ENCODE results near the gene ARHGAP42. TPM values are rescaled to one million over a fixed set of nuclear protein-coding genes. Genes with fewer than 3 reads are reported as not detected.

Gene ARHGAP42
- total and polyA plus RNA-seq, 10 of the 15 experiments (the other 5 are each of a cell fraction or from before 2014, with no cell fraction given), result 1.8 to 6.3 (median 3.2) TPM

DNA sequence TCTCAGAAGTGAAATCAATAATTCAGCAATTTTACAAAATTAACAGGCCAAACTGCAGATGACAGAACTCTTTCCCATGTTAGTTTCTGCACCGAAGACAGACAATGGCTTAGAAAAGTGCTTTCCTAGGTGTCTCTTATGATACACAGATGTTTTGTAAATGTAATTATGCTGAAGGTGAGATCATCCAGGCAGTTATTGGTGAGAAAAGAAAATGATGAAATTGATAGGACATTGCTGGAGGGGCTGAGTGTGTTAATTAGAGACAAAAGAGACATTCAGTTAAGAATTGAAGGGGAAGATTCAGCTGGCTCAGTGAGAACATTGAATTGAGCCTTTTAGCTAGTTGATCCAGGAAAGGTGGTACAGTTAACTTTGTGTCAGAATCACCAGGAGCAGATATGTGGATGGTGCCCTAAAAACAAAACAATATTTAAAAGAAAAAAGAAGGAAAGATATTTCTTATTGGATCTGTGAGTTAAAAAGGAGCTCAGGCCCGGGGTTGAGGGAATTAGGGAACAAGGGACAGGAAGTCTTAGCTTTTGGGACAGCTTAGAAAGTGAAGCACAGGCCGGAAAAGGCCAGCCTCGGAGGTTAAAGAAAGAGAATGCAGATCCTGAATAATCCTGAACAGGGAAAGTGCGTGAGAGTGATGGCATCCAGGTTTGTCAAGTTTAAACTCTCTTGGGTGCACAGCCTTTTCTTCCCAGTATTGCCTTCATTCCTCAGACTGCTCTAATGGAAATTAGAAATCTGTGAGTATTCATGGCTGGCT, 16.9 kb downstream of the ARHGAP42 start:
- no peak for FAIRE-seq
- H2AFZ ChIP-seq (ENCODE audit: control insufficient read depth, low read depth, low read length), result no peak overlapping the region
- in situ Hi-C loops (cut with MboI) (no loop called here), intact Hi-C loops (cut with micrococcal nuclease; ENCODE audit: unreplicated experiment) (no loop called here)
- CTCF ChIA-PET, result interaction anchor here (3.6 kb wide), 1 partner anchor 16 kb away, joined by 23 read pairs; no protein-coding TSS in a partner anchor
- H3K27me3 ChIP-seq (replicated peaks in 1 of 2; ENCODE audit: control insufficient read depth in 2 of 2, insufficient read depth in 2 of 2, low read length in 1 of 2), result no peaks in the 10 kb centered on the region
- no peaks in the 10 kb centered on the region for H4K20me1 ChIP-seq (ENCODE audit: control insufficient read depth, insufficient read depth)
- no peaks in the 10 kb centered on the region for H3K79me2 ChIP-seq (ENCODE audit: control insufficient read depth, insufficient read depth, low read length)
- no TSS peak for BruUV-seq (replicated peaks)
- 83% methylated on average over 5 of the region's 5 CpGs for WGBS (ENCODE audit: insufficient coverage, insufficient replicate concordance, low lambda C conversion rate, missing lambda C conversion rate)
- POLR2A ChIA-PET, result interaction anchor here (0.9 kb wide), 1 partner anchor 11 kb away, joined by 3 read pairs; no protein-coding TSS in a partner anchor
- no peak overlapping the region for H3K4me3 ChIP-seq
- no peak overlapping the region for H3K4me2 ChIP-seq (ENCODE audit: control insufficient read depth, insufficient read depth)
- no peak for DNase-seq (ENCODE audit: low read depth, low spot score)
- no peak overlapping the region for H3K27ac ChIP-seq (ENCODE audit: control insufficient read depth, insufficient read depth)
- SMC1A ChIA-PET (ENCODE audit: uncharacterized antibody, unreplicated experiment), result interaction anchor here (0.8 to 2.6 kb wide), 3 partner anchors 10 to 16 kb away, joined by 4 to 9 read pairs (median 6); no protein-coding TSS in a partner anchor
- no peaks in the 10 kb centered on the region for H3K9me3 ChIP-seq (replicated peaks; ENCODE audit: control insufficient read depth, insufficient read depth, low read length)
- TF ChIP-seq EED (IDR thresholded peaks at IDR 0.05; ENCODE audit: low read depth), result no peak
- ATAC-seq, result no peak
- peaks cover 17% of the 10 kb centered on the region for H3K4me1 ChIP-seq (ENCODE audit: control insufficient read depth, insufficient read depth, low read length)
- no peak overlapping the region for H3K9ac ChIP-seq (ENCODE audit: control insufficient read depth, insufficient read depth, low read length)
- RAD21 ChIA-PET (ENCODE audit: unreplicated experiment), result interaction anchor here (0.7 to 2.2 kb wide), 3 partner anchors 23 to 152 kb away, joined by 3 to 5 read pairs (median 4); no protein-coding TSS in a partner anchor
- H3K36me3 ChIP-seq (ENCODE audit: control insufficient read depth in 2 of 2, insufficient read depth in 2 of 2, low read length in 1 of 2), result no peaks in the 10 kb centered on the region

DNA sequence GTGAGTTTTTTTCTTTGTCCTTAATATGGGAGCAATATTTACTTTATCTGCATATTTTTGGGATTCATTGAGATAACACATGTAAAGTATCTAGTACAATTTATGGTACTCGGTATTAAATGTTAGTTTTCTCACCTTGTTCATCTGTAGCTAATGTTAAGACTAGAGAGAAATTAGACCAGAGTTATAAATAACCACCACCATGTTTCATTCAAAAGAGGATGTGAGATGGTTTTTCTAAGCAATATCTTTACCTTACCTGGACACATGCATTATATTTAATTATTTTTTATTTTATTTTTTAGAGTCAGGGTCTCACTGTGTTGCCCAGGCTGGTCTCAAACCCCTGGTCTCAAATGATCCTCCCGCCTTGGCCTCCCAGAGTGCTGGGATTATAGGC, 18.4 kb downstream of the ARHGAP42 start:
- in situ Hi-C loops (cut with MboI) (no loop called here), intact Hi-C loops (cut with micrococcal nuclease; ENCODE audit: unreplicated experiment) (no loop called here)
- no peaks in the 10 kb centered on the region for H3K79me2 ChIP-seq (ENCODE audit: control insufficient read depth, insufficient read depth, low read length)
- WGBS (ENCODE audit: insufficient coverage, insufficient replicate concordance, low lambda C conversion rate, missing lambda C conversion rate), result 90% methylated on average over 2 of the region's 2 CpGs
- ChIA-PET CTCF (interaction anchor here (1.0 to 3.6 kb wide), 4 partner anchors 14 to 23 kb away, joined by 3 to 23 read pairs (median 8); no protein-coding TSS in a partner anchor), POLR2A (no interaction called here), SMC1A (ENCODE audit: uncharacterized antibody, unreplicated experiment) (interaction anchor here (0.6 to 2.6 kb wide), 7 partner anchors 11 to 183 kb away, joined by 3 to 9 read pairs (median 3); no protein-coding TSS in a partner anchor), RAD21 (ENCODE audit: unreplicated experiment) (interaction anchor here (0.9 to 2.2 kb wide), 2 partner anchors 24 to 27 kb away, joined by 3 to 5 read pairs; no protein-coding TSS in a partner anchor)
- peak overlapping the region; percentile 60 for H3K4me2 ChIP-seq (ENCODE audit: control insufficient read depth, insufficient read depth)
- no peak overlapping the region for H3K9ac ChIP-seq (ENCODE audit: control insufficient read depth, insufficient read depth, low read length)
- H2AFZ ChIP-seq (ENCODE audit: control insufficient read depth, low read depth, low read length), result no peak overlapping the region
- FAIRE-seq (no peak), DNase-seq (ENCODE audit: low read depth, low spot score) (no peak), ATAC-seq (peak; percentile 74)
- no peaks in the 10 kb centered on the region for H3K27me3 ChIP-seq (replicated peaks in 1 of 2; ENCODE audit: control insufficient read depth in 2 of 2, insufficient read depth in 2 of 2, low read length in 1 of 2)
- no peaks in the 10 kb centered on the region for H4K20me1 ChIP-seq (ENCODE audit: control insufficient read depth, insufficient read depth)
- H3K9me3 ChIP-seq (replicated peaks; ENCODE audit: control insufficient read depth, insufficient read depth, low read length), result no peaks in the 10 kb centered on the region
- no peak overlapping the region for H3K4me3 ChIP-seq
- peaks cover 25% of the 10 kb centered on the region for H3K4me1 ChIP-seq (ENCODE audit: control insufficient read depth, insufficient read depth, low read length)
- no TSS peak for BruUV-seq (replicated peaks)
- 0 out of 2 replicates have a peak overlapping the region, but pooled peaks have one; percentile 6 for H3K27ac ChIP-seq (ENCODE audit: control insufficient read depth, insufficient read depth)
- TF ChIP-seq, protein P1, sequence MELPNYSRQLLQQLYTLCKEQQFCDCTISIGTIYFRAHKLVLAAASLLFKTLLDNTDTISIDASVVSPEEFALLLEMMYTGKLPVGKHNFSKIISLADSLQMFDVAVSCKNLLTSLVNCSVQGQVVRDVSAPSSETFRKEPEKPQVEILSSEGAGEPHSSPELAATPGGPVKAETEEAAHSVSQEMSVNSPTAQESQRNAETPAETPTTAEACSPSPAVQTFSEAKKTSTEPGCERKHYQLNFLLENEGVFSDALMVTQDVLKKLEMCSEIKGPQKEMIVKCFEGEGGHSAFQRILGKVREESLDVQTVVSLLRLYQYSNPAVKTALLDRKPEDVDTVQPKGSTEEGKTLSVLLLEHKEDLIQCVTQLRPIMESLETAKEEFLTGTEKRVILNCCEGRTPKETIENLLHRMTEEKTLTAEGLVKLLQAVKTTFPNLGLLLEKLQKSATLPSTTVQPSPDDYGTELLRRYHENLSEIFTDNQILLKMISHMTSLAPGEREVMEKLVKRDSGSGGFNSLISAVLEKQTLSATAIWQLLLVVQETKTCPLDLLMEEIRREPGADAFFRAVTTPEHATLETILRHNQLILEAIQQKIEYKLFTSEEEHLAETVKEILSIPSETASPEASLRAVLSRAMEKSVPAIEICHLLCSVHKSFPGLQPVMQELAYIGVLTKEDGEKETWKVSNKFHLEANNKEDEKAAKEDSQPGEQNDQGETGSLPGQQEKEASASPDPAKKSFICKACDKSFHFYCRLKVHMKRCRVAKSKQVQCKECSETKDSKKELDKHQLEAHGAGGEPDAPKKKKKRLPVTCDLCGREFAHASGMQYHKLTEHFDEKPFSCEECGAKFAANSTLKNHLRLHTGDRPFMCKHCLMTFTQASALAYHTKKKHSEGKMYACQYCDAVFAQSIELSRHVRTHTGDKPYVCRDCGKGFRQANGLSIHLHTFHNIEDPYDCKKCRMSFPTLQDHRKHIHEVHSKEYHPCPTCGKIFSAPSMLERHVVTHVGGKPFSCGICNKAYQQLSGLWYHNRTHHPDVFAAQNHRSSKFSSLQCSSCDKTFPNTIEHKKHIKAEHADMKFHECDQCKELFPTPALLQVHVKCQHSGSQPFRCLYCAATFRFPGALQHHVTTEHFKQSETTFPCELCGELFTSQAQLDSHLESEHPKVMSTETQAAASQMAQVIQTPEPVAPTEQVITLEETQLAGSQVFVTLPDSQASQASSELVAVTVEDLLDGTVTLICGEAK (IDR thresholded peaks at IDR 0.05; ENCODE audit: borderline replicate concordance), result no peak
- no peak for TF ChIP-seq SMAD1 (IDR thresholded peaks at IDR 0.05; ENCODE audit: low read depth, partially characterized antibody)
- TF ChIP-seq MEF2A (IDR thresholded peaks at IDR 0.05; ENCODE audit: insufficient read depth, low read depth, low read length), result 0 out of 2 replicates have a peak, but pooled peaks have one; percentile 23
- peak; percentile 49; the same call in 1 of the 2 replicates for TF ChIP-seq SPI1 (IDR thresholded peaks at IDR 0.05; ENCODE audit: borderline replicate concordance, insufficient read depth, low read depth, low read length)
- TF ChIP-seq, protein P2, sequence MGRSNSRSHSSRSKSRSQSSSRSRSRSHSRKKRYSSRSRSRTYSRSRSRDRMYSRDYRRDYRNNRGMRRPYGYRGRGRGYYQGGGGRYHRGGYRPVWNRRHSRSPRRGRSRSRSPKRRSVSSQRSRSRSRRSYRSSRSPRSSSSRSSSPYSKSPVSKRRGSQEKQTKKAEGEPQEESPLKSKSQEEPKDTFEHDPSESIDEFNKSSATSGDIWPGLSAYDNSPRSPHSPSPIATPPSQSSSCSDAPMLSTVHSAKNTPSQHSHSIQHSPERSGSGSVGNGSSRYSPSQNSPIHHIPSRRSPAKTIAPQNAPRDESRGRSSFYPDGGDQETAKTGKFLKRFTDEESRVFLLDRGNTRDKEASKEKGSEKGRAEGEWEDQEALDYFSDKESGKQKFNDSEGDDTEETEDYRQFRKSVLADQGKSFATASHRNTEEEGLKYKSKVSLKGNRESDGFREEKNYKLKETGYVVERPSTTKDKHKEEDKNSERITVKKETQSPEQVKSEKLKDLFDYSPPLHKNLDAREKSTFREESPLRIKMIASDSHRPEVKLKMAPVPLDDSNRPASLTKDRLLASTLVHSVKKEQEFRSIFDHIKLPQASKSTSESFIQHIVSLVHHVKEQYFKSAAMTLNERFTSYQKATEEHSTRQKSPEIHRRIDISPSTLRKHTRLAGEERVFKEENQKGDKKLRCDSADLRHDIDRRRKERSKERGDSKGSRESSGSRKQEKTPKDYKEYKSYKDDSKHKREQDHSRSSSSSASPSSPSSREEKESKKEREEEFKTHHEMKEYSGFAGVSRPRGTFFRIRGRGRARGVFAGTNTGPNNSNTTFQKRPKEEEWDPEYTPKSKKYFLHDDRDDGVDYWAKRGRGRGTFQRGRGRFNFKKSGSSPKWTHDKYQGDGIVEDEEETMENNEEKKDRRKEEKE (IDR thresholded peaks at IDR 0.05), result no peak
- H3K36me3 ChIP-seq (ENCODE audit: control insufficient read depth in 2 of 2, insufficient read depth in 2 of 2, low read length in 1 of 2), result no peaks in the 10 kb centered on the region

Data from GM12878 (cell line).